IPS DF 4.7 (cell line): ENCODE results near the gene WASF2.
"Not testable (repeated sequence)": the region's sequence is repeated elsewhere in the genome, so short reads cannot be mapped to it uniquely, and the experiment has no call there.

Source experiments
- DNase-seq: peaks from one replicate; pipeline ENCODE4 v3.0.0-alpha.2; 2013; ENCODE audit warnings: low spot score; ENCODE audit errors: extremely low read depth

The WASF2 gene

GRCh38 chr1:27496604-27497155 is 6.7 kb upstream of the WASF2 start:
- no peak for DNase-seq

DNA sequence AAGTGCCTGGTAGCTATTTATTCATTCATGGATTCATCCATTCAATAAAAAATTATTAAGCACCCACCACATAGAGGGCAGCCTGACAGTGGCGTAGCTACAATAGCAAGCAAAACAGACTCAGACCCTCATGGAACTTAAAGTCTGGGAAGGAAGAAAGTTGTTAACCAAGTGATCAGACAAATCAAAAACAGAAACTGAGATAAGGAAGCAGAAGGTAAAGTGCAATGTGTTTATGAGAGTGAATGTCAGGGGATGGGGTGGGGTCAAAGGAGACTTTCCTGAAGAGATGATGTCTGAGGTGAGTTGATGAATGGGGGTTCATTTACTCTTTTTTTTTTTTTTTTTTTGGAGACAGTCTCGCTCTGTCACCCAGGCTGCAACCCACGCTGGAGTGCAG is 2.8 kb upstream of the WASF2 start:
- no peak for DNase-seq

- no peak for DNase-seq
These were observed 2.1 kb upstream of the WASF2 start for GRCh38 chr1:27491748-27492700.

DNA sequence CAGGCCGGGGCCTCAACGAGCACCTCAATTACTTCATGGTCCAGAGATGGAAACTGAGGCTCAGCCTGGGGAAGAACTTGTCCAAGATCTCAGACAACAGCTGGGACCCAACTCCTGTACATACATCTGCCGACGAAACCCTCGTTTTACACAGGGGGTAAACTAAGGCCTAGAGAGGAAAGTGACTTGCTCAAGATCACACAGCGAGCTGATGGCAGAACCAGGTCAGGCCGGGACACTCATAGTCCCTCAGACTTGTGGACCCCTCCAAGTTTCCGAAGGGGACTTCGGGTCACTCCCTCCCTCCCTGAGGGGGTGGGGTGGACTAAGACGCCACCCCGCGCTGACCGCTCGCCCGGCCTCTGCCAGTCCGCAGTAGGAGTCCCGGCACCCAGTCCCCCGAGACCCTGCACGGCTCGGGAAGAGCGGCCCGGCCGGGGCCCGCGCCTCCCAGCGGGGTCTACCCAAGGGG is 430 bp downstream of the WASF2 start:
- no peak for DNase-seq

DNA sequence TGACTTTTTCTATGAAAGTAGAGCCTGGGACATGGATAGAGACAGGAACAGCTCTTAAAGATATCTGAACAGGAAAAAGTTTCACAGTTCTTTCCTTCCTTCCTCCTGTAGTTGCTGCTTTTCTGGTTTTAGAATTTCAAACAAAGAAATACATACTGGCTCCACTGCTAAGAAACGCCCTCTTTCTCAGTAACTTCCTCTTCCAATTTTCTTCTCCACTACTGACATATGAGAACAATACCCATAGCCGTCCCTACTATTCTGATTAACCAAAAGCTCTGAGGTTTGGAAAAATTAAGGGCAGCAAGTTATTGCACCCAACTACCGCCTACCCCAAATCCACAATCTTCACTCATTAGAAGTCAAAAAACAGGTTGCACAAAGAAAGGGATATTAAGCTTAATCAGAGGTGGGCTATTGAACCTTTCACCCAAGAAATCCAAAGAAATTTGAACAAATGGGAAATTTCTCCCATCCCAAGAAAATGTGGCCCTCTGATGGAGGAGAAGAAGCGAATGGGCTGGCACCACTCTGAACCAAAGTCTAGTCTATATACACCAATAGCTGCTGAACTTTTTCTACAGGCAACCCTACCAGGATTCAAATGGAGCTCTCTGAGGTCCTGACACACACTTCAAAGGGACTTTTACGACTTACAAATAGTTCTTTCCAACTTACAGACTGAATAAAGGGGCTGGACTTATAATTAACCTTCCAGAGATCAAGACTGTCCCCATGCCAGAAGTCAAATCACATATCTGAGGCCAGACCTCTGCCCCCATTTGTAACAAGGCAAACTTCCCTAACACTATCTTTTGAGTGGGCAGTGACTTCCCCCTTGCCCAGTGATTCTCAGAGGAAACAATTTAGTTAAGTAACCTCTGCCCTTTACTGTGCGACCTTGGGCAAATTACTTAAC is 1.7 kb downstream of the WASF2 start:
- no peak for DNase-seq

- no peak for DNase-seq
These were observed 4.6 kb downstream of the WASF2 start for GRCh38 chr1:27485363-27485762.

- no peak for DNase-seq
These were observed 6.3 kb downstream of the WASF2 start for GRCh38 chr1:27483659-27484058.

- no peak for DNase-seq
These were observed 7.9 kb downstream of the WASF2 start for GRCh38 chr1:27481994-27482620.

DNA sequence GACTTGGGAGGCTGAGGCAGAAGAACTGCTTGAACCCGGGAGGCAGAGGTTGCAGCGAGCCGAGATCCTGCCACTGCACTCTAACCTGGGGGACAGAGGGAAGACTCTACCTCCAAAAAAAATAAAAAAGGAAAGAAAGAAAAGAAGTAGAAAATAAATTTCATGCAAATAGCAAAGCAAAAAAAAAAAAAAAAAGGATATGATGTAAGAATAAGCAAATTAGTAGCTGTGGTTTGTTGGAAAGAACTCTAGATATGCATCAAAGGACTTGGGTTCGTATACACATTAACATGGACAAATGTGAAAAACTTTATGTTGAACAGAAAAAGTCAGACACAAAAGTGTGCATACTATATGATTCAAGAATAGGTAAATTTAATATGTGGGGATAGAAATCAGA is 11.9 kb downstream of the WASF2 start:
- no peak for DNase-seq

GRCh38 chr1:27476237-27476636 is 13.7 kb downstream of the WASF2 start:
- DNase-seq: no peak

DNA sequence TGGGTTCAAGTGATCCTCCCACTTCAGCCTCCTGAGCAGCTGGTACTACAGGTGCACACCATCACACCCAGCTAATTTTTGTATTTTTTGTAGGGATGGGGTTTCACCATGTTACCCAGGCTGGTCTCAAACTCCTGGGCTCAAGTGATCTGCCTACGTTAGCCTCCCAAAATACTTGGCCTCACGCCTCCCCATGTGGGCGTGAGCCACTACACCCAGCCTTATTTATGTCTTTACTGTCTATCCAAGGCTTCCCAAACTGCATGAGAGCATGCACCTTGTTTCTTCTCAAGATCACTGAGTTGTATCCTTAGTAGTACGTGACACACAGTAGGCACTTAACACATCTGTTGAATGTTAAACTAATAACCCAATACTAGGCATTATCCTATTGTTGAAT is 14.2 kb downstream of the WASF2 start:
- no peak for DNase-seq

GRCh38 chr1:27473755-27474154 is 16.2 kb downstream of the WASF2 start:
- no peak for DNase-seq

DNA sequence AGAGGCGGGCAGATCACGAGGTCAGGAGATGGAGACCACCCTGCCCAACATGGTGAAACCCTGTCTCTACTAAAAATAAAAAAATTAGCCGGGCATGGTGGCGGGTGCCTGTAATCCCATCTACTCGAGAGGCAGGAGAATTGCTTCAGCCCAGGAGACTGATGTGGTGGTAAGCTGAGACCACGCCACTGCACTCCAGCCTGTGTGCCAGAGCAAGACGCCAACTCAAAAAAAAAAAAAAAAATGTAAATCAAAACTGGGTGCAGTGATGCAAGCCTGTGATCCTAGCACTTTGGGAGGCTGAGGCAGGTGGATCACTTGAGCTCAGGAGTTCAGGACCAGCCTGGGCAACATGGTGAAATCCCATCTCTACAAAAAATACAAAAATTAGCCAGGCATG is 17.9 kb downstream of the WASF2 start:
- DNase-seq: not testable (repeated sequence)

- DNase-seq: no peak
These were observed 18.5 kb downstream of the WASF2 start for GRCh38 chr1:27471477-27471876.

DNA sequence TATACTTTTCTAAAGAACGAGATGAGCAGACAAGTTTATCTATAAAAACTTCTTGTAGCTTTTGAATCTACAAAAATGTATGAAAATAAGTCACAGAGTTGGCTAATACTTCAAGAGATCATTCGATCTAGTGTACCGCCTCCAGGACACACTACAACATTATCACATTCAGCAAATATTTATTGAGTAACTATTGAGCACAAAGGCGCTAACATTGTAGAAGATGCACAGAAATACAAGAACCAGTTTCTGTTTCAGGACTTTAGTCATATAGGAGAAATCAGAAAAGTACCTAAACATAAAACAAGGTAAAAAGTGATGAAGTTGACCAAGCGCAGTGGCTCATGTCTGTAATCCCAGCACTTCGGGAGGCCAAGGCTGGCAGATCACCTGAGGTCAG is 20.6 kb downstream of the WASF2 start:
- no peak for DNase-seq

- not testable (repeated sequence) for DNase-seq
These were observed 21.6 kb downstream of the WASF2 start for GRCh38 chr1:27468378-27468777.

- DNase-seq: no peak
These were observed 24.9 kb downstream of the WASF2 start for GRCh38 chr1:27464926-27465647.

DNA sequence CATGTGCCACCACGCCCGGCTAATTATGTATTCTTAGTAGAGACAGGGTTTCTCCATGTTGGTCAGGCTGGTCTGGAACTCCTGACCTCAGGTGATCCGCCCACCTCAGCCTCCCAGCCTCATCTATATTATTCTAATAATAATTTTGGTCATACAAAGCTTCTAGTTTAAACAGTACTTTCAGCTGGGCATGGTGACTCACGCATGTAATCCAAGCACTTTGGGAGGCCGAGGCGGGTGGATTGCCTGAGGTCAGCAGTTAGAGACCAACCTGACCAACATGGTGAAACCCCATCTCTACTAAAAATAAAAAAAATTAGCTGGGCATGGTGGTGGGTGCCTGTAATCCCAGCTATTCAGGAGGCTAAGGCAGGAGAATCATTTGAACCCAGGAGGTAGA is 26.1 kb downstream of the WASF2 start:
- DNase-seq: not testable (repeated sequence)

GRCh38 chr1:27458521-27458920 is 31.4 kb downstream of the WASF2 start:
- DNase-seq: not testable (repeated sequence)

DNA sequence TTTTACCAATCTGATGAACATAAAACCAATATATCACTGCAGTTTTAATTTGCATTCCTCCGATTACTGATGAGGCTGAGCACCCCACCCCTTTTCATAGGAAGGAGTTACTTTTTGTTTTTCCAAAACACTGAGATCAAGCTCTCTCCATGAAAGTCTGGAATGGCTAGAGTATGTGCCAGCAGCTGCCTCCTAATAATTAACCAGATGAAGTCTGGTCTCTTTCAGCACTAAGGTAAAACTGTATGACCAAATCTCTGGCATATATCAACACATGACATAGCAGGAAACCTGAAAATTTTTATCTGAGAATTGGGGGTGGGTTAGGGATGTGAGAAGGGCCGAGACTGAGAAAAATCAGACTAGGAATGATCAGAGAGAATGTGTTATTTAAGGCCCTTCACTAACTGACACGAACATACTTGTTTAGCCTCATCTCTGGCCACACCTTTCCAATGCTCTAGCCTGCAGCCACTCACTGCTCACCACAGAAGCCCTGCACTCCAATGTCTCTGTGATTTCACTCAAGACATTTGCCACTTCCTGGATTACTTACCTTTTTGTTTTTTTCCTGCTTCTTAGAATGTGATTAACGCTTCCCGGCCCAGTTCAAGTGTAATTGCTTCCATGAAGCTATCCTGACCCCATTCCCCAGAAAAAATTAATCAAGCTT is 34.7 kb downstream of the WASF2 start:
- DNase-seq: no peak
